Endometrial microvascular endothelial cells (primary cell): ENCODE measurements around the gene PELI3. TPM values are rescaled to one million over a fixed set of nuclear protein-coding genes. Genes with fewer than 3 reads are reported as not detected.

Experiments
- in situ Hi-C: cut with HindIII; loops from 2 replicates; pipeline ENCODE4 v1.10.0; 2017; ENCODE audit warnings: low sequenced_read_pairs, low pct_unique_long_range_greater_than_20kb; ENCODE audit errors: inconsistent ontology term
- total RNA-seq: library from RNA; depleted of rRNA; stranded (reverse); fragments of >200 nt; gene quantifications from one replicate; pipeline ENCODE4 v1.2.3, GENCODE V29; 2015; ENCODE audit errors: inconsistent ontology term

Gene PELI3
- total RNA-seq, 1 donor from 2014 or later = 7.9 TPM

DNA sequence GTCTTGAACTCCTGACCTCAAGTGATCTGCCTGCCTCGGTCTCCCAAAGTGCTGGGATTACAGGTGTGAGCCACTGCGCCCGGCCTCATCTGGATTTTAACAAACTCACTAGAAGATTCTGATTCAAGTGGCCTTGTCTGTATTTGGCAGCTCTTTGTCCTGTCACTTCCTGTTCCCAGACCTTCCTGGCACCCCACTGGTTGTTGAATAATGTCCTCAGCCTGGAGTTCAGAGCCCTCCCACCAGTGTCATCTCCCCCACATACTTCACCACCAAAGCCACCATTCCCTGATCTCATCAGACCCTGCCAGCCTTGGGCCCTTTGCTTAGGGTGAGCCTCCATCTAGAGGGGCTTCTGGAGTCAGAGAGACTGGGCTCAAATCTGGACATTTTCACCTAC is 3.3 kb downstream of the PELI3 start:
- in situ Hi-C loops = no loop called here

DNA sequence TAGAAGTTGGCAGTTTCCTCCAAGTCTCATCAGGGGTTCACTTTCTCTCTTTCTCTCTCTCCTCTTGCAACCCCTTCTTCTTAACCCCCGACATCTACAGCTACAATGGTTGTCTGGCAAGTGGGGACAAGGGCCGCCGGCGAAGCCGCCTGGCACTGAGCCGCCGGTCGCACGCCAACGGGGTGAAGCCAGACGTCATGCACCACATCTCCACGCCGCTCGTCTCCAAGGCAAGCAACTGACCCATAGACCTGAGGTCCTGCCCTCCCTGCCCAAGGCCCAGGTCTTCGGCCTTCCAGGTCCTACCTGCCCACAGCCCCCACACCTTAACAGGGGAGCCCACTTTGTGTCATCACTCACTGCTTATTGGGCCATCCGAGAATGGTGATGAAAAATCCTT is 4.4 kb downstream of the PELI3 start:
- in situ Hi-C loops = no loop called here

DNA sequence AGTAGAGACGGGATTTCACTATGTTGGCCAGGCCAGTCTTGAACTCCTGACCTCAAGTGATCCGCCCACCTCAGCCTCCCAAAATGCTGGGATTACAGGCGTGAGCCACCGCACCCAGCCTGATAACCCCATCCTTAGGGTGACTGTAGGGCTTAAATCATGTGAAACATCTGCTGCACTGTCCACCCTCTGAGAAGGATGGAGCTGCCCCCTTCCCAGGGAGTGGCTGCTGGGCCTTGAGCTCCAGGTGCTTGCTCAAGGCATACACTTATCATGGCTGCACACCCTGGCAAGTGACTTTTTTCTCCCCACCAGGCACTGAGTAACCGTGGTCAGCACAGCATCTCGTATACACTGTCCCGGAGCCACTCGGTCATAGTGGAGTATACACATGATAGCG is 5.3 kb downstream of the PELI3 start:
- in situ Hi-C loops = no loop called here

GRCh38 chr11:66473167-66473566 is 6.5 kb downstream of the PELI3 start:
- in situ Hi-C loops = no loop called here

GRCh38 chr11:66473608-66474515 is 7.2 kb downstream of the PELI3 start:
- in situ Hi-C loops = no loop called here

GRCh38 chr11:66475349-66476172 is 8.9 kb downstream of the PELI3 start:
- in situ Hi-C loops = no loop called here

DNA sequence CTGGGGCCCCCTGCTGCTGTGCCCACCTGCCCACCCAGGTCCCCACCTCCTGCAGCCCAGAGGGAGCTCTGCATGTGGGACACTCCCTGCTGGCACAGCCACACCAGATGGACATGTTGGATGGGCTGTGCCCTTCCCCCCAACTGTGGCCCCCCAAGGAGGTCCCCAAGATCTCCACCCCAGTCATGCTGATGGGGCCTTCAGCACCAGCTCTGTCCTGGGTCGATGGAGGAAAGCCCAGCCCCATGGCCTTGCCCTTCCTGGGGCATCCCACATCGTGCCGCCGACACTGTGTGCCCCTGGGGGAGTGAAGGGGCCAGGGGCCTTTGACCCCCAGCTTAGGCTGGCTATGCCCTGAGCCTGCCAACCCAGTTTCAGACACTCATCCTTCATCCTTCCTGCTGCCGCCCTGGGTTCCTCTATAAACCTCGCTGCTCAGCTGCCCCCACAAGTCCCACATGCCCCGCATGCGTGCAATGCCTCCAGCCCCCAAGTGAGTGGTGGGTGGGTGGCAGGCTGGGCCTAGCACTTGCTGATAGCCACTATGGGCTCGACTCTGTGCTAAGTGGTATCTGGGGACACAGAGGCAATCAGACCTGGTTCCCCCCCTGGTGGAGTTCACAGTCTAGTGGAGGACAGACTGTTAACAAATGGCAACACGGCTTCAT is 9.6 kb downstream of the PELI3 start:
- in situ Hi-C loops = no loop called here

- in situ Hi-C loops = no loop called here
Observed at GRCh38 chr11:66476841-66477251, 10.1 kb downstream of the PELI3 start.

DNA sequence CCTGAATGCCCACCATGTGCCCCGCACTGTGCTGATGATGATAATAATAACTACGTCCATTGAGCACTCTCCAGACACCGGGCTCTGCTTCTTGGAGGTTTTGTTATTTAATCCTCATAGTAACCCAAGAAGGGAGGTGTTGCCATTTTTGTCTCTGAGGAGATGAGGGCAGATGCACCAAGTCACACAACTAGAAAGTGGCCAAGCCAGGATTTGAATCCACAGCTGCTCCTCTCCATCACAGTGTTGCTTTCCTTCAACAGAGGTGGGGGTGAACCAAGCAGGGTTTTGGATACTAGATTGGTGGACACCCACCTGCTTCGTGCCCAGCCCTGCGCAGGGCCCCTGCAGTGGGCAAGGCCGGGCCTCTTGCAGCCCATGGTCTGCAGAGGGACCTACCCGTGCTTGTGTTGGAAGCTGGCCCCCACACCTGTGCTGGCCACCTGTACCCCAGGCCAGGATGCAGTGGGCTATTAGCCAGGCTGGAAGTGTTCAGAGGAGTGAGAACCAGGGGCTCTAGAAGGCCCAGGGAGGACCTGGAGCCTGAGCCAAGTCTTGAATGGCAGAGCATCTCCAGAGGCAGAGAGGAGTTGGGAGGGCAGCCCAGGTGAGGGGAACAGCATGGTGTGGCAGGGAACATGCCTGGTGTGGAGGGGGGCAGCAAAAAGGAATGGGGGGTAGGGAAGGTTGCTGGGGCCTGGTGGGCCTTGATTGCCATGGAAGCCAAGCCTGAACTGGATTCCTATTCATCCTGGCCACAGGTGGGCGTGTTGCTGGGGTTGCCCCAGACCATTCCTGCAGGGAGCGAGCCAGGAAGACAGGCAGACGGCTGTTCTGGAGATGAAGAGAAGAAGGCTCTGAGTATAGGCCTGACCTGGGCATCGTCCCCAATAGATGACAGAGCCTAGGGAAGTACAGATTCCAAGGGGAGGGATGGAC is 10.8 kb downstream of the PELI3 start:
- in situ Hi-C loops = no loop called here

GRCh38 chr11:66478729-66479393 is 12.2 kb downstream of the PELI3 start:
- in situ Hi-C loops = no loop called here

GRCh38 chr11:66479394-66480116 is 12.8 kb downstream of the PELI3 start:
- in situ Hi-C loops = no loop called here

DNA sequence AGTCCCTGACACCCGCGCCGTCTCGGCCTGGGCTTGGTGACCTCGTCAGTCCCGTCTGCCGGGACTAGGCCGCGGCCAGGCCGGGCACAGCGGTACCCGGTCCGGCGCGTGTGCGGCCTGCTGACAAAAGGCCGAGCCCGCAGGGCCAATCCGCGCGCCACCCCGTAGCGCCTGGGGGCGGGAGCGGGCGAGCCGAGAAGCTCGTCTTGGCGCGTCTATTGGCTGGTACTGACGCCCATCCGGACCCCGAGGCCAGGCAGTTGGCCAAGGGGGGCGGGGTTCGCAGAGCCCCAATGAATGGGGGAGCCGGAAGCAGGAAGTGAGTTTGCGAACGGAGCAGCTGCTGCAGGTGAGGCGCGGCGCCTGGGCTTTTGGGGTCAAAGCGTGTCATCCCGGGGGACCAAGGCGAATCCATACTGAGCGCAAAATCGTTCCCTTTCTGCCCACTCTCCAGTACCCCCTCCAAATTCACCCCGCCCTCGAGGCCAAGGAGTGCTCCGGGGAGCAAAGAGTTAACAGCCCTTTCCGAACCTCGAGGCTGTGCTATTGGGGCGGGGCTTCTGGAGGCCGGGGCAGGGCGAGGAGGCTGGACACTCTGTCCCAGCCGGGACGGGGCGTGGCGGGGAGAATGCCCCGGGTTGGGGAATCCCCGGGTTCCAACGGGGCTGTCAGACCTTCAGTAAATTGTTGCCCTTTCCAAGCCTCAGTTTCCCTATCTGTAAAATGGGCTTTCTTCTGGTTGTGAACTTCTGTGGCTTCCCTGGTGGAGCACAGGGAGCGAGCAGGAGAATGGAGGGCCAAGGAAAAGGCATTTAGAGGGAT is 13.6 kb downstream of the PELI3 start, which contains the start of gene DPP3:
Gene DPP3 (plus strand): TSS at position 318 of the 822 bp plus-strand sequence. CDS start 1,767 bp downstream, outside the sequence.
- in situ Hi-C loops = no loop called here

GRCh38 chr11:66484806-66485380 is 18.2 kb downstream of the PELI3 start:
- in situ Hi-C loops = no loop called here

DNA sequence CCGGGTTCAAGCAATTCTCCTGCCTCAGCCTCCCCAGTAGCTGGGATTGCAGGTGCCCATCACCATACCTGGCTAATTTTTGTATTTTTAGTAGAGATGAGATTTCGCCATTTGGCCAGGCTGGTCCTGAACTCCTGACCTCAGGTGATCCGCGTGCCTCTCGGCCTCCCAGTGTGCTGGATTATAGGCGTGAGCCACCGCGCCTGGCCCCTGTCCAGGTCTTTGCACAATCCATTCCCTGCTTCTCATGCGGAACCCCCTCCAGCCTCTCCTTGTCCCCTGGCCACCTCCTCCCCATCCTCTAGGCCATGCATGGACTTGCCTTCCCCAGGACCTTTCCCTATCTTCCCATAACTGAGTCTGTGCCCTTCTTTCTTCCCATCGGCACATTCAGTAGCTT is 22.3 kb downstream of the PELI3 start:
- in situ Hi-C loops = no loop called here

GRCh38 chr11:66489636-66490035 is 22.9 kb downstream of the PELI3 start:
- in situ Hi-C loops = no loop called here

GRCh38 chr11:66491315-66491935 is 24.7 kb downstream of the PELI3 start:
- in situ Hi-C loops = no loop called here
